ENCODE measurements around the gene FAM210A. TPM values are rescaled to one million over a fixed set of nuclear protein-coding genes. Genes with fewer than 3 reads are reported as not detected.

The FAM210A gene
- total RNA-seq, 1 donor from 2014 or later = 13.1 TPM

DNA sequence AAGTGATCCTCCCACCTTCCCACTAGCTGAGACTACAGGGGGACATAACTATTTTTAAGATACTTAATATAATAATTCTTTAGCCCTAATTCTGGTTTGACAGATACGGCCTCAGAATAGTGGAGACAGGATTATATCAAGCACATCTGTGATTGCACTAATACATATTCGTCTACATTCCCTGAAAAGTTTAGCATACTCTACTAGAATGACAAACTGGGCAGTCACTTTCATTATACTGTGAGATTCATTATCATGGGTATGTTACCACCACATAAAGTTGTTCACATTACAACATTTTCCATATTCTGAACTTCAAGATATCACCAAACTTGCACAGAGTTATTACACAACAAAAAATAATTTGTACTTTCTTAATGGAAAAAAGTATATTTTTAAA is 11.0 kb downstream of the FAM210A start:
- Histone ChIP-seq H3K27ac (no peak overlapping the region), H3K4me1 (no peaks in the 10 kb centered on the region), H3K36me3 (no peaks in the 10 kb centered on the region), H3K9me3 (no peaks in the 10 kb centered on the region), H3K4me3 (no peak overlapping the region), H3K27me3 (no peaks in the 10 kb centered on the region)
- intact Hi-C loops (cut with DNase I) = no loop called here
- DNase-seq (no peak), ATAC-seq (no peak)
- TF ChIP-seq, protein P1, sequence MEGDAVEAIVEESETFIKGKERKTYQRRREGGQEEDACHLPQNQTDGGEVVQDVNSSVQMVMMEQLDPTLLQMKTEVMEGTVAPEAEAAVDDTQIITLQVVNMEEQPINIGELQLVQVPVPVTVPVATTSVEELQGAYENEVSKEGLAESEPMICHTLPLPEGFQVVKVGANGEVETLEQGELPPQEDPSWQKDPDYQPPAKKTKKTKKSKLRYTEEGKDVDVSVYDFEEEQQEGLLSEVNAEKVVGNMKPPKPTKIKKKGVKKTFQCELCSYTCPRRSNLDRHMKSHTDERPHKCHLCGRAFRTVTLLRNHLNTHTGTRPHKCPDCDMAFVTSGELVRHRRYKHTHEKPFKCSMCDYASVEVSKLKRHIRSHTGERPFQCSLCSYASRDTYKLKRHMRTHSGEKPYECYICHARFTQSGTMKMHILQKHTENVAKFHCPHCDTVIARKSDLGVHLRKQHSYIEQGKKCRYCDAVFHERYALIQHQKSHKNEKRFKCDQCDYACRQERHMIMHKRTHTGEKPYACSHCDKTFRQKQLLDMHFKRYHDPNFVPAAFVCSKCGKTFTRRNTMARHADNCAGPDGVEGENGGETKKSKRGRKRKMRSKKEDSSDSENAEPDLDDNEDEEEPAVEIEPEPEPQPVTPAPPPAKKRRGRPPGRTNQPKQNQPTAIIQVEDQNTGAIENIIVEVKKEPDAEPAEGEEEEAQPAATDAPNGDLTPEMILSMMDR (IDR thresholded peaks at IDR 0.05) = no peak

DNA sequence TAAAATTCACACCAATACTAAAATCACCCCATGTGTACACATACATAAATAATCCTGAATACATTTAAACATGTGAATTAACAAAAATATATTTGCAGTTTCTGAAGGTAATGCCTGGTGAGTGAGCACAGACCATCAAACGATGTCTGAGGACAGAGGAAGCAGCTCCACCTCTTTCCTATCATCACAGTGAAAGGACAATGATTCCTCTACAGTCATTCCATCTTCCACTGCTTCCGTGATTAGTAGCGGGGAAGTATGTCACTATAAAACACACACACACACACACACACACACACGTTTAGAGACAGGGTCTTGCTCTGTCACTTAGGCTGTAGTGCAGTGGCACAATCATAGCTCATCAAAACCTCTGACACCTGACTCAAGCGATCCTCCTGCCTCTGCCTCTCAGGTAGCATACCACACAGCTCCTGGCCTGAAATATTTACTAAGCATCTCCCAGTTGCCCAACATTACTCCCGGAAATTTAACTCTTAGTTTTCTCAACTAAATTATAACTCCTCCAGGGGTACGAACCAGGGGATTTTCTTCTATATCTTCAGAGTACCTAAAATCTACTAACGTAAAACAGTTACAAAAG is 12.8 kb downstream of the FAM210A start:
- ATAC-seq (no peak), DNase-seq (no peak)
- no peak overlapping the region for H3K27ac ChIP-seq
- no peaks in the 10 kb centered on the region for H3K27me3 ChIP-seq
- no peaks in the 10 kb centered on the region for H3K9me3 ChIP-seq
- no peak overlapping the region for H3K4me3 ChIP-seq
- intact Hi-C loops (cut with DNase I) = no loop called here
- H3K4me1 ChIP-seq = no peaks in the 10 kb centered on the region
- no peaks in the 10 kb centered on the region for H3K36me3 ChIP-seq
- TF ChIP-seq, protein P1 (IDR thresholded peaks at IDR 0.05) = no peak

DNA sequence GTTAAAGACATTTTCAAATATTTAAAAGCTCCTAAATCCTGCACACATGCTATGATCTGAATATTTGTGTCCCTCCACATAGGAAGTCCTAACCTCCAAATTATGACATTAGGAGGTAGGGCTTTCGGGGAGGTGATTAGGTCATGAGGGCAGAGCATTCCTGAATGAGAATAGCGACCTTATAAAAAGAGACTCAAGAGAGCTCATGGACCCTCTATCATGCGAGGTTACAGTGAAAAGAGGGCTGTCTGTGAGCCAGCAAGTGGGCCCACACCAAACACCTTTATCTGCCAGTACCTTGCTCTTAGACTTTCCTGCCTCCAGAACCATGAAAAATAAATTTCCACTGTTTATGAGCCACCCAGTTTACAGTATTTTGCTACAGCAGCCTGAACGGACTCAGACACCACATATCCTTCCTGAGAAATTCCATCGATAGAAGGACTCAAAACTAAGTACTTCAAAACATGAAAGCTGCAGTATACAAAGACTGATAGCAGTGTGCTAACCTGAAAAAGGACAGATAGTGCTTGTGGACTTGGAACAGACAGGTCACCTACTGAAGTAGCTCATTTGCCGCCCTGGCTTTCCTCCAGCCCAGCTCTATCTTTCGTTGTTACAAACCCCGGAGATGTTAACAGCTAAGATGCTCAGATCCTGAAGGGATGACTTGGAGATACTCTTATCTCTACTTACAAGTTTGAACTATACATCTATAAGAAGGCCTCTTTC is 13.8 kb downstream of the FAM210A start:
- Histone ChIP-seq H3K27me3 (no peaks in the 10 kb centered on the region), H3K36me3 (no peaks in the 10 kb centered on the region), H3K9me3 (no peaks in the 10 kb centered on the region), H3K4me1 (no peaks in the 10 kb centered on the region), H3K4me3 (no peak overlapping the region), H3K27ac (no peak overlapping the region)
- intact Hi-C loops (cut with DNase I) = no loop called here
- DNase-seq (no peak), ATAC-seq (no peak)
- TF ChIP-seq, protein P1 (IDR thresholded peaks at IDR 0.05) = no peak

DNA sequence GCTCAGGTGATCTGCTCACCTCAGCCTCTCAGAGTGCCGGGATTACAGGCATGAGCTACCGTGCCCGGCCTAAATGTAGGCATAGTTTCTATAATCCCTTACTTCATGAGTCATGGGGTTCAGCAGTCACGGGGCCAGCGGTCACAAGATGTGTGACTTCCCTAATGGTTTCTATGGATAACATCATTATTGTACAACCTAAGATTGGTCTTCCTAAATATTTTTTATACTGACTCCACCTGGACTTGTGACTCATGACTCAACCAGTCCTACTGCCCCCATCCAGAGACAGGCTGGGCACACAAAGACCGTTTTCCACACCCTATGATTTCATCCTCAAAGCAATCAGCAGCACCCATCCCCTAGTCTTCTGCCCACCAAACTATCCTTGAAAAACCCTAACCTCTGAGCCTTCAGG is 15.9 kb downstream of the FAM210A start:
- no peaks in the 10 kb centered on the region for H3K36me3 ChIP-seq
- H3K4me1 ChIP-seq = no peaks in the 10 kb centered on the region
- H3K27ac ChIP-seq = no peak overlapping the region
- TF ChIP-seq, protein P1 (IDR thresholded peaks at IDR 0.05) = no peak
- H3K9me3 ChIP-seq = no peaks in the 10 kb centered on the region
- DNase-seq = peak; percentile 71
- H3K4me3 ChIP-seq = no peak overlapping the region
- no peaks in the 10 kb centered on the region for H3K27me3 ChIP-seq
- ATAC-seq = peak; percentile 67
- intact Hi-C loops (cut with DNase I) = no loop called here

DNA sequence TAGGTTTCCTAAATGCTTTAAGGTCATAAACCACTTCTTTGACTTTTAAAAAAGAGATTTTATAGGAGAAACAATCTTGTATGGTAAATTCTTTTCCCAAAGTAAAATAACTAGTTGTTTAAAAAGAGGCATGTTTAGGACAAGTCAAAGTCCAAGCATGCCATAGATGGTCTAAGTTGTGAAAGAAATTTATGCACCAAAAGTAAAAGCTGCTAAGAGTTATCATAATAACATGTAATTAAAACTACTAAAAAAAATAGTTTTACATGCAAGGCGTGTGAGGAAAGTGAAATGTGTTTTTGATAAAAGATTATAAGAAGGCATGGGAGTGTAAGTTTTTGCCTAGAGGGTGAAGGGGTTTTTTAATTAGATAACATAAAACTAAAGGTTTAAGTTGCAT is 22.5 kb downstream of the FAM210A start:
- Histone ChIP-seq H3K4me1 (no peaks in the 10 kb centered on the region), H3K4me3 (no peak overlapping the region), H3K27me3 (no peaks in the 10 kb centered on the region), H3K36me3 (no peaks in the 10 kb centered on the region), H3K27ac (no peak overlapping the region), H3K9me3 (no peaks in the 10 kb centered on the region)
- TF ChIP-seq, protein P1 (IDR thresholded peaks at IDR 0.05) = no peak
- ATAC-seq (no peak), DNase-seq (no peak)
- intact Hi-C loops (cut with DNase I) = no loop called here
